GM19025 (cell line): ENCODE data around the gene DRGX.

Experiments
- ATAC-seq: cut with Tn5 transposase; IDR thresholded peaks from one replicate; pipeline ENCODE4 v1.9.1; 2021; ENCODE audit warnings: mild to moderate bottlenecking, low read depth, moderate library complexity; ENCODE audit not compliant: unreplicated experiment

Gene DRGX

DNA sequence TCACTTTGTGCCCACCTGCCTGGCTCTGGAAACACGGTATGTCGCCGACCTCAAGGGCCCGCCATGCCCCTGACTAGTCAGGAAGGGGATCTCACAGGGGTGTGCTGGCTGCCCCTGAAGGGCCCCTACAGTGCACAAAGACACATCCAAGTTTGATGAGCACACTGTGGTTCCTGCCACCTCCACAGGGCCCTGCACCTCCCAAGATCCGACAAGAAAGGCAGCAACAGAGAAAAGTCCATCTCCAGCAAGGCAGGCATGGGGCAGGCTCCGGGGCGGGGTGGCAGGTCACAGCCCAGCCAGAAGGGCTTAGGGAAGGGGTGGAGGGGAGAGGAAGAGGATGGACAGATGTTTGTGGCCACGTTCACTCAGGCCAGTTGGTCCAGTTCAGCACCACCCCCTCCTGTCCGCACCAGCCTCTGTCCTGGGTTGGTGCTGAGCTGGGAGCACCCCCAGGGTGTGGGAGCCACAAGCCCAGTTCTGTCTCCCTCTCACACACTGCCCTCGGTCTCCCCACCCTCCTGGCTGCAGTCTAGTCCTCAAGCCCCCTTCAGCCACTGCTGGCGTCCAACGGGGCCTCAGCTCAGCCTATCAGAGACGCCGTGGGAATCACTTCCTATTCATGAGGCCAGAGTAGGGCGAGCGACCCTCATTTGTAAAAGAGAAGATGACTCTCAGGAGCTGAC, 11.5 kb downstream of the DRGX start:
- ATAC-seq = no peak

DNA sequence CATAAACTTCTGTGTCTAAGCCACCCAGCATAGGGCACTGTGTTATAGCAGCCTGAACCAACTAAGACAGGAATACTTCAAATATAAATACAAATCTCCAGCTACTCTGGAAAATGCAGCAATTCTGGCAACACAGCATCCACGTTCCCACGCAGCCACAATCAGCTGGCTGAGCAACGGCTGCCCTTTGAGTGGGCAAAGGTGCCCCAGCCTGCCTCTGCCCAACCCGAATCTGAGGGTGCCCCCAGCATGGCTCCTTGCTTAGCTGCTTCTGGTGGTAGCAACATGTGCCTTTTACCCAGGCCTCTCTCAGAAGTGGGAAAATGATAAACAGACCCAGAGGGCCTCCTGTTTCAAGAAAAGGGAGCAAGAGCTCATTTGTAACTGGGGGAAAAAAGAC, 12.0 kb downstream of the DRGX start:
- no peak for ATAC-seq

DNA sequence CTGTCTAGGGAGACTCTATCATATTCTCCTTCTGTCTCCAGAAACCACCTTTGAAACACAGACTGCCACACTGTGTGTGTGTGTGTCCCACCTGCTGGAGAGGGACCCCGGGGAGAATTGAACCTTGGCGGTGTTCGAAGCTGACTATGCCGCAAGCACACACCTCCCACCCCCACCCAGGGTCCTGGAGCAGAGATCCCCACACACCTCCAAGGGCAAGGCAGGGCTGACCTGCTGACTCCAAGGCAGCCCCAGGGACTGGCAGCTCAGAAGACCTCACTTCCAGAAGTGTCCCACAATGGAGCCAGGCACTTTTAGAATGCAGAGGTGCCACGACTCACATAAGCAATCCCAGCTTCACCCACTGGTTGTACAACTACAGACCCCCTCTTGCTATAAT, 13.1 kb downstream of the DRGX start:
- ATAC-seq = no peak

DNA sequence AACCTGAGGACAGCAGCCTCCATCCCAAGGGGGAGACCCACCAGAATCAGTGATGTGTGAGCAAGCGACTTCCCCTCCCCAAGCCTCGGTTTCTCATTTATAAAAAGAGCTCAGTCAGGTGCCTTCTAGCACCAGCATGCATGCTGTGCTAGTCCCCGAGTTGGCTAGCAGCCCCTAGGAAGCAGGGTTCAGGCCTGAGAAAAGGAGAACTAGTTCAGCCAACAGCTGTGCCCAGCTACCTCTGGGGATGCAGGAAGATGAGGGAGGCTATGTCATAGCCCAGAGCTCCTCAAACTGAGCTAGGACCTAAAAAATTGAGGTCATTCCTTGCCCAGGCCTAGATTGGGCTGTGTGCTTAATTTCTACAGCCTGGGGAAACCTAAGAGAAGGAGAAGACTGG, 13.7 kb downstream of the DRGX start:
- ATAC-seq = no peak

DNA sequence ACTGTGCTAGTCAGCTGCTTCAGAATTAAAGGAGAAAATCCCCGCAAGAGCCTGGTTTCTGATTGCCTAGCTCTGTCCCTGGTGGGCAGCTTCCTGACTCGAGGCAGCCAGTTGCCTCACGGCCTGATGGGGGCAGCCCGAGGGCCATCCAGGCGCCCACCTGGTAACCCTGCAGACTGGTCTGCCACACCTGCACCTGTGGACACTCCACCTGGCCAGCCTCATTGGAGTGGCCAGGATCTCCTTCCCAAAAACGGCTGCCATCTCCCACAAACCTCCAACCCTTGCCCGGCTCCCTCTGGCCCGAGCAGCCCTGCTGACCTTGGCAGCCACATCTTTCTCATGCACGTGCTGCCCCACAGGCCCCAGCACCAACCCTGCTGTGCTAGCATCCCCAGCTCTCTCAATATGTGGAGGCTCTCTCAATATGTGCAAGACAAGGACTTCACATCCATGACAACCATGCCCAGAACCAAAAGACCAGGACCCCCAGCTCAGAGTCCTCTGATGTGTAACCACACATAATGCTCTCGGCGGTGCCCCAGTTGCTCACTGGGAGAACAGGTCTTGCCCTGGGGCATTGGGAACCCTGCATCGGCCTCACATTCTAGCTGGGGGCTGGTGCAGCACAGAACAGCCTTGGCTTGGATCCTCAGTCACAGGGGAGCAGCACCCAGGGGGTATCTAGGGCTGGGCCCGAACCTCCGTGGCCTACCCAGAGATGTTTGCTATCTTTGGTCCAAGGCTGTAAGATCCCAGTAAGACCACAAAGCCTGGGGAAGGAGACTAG, 14.6 kb downstream of the DRGX start:
- ATAC-seq = no peak

DNA sequence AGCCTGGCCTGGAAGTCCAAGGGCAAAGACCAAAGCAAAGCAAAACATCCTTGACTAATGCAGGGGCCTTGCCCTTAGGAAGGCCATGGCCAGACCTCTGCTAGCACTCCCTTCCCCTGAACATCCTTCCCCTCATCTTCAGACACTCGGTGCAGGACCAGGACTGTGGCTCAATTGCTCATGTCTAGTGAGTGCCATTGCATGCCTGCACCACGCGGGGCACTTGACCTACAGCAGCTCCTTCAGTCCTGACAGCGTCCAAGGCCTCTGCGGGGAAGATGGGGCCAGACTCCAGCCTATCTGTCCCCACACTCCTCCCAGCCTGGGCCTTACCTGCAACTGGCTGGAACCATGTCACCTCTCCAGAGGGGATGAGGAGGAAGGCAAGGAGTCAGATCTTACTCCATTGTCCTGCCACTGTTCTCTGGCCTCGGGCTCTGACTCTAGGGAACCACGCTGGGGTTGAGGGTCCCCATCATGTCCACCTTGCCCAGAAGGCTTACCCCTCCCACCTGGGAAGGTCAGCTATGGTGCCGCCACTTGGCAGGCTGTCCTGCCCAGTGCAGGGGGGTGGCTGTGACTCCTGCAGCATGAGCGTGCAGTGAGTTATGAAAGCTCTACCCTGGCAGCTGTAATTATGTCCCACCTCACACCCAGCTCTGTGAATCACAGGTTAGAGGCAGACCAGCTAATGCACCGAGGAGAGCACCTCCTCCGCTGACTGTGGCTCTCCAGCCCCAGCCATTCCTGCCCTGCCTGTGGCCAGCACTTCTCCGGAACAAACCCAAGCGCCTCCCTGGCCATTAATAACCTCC, 16.1 kb downstream of the DRGX start:
- no peak for ATAC-seq

DNA sequence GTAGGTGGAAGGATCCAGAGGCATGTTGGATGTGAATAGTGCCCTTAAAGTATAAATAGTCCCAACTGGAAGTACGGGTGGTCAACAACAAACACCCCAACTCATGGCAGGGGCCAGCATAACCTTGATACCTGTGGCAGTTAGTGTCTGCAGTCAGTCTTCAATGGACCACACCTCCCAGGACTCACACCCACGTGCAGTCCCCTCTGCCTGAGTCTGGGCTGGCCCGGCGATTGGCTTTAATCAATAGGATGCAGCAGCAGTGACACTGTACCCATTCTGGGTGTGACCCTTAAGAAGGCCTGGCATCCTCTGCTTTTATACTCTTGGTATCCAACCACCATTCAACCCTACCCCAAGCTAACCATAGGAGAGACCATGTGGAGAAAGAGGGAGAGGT, 18.6 kb downstream of the DRGX start:
- ATAC-seq = no peak

DNA sequence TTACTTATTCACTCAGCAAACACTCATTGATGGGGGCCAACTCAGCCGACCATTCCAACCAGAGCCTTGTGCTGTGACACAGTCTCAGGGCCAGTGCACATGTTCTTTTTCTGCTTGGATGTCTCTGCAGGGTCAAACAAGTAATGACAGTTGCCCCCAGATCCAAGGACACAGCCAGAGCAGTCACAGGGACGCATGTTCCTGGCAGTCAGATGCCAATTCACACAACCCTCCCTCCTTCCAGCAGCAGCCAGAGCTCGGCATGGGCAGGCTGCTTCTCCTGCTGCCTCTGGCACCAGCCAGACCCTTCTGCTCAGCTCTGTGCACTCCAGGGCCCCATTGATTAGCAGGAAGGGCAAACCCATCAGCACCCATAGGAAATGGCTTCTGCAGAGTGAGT, 20.3 kb downstream of the DRGX start:
- ATAC-seq = no peak

DNA sequence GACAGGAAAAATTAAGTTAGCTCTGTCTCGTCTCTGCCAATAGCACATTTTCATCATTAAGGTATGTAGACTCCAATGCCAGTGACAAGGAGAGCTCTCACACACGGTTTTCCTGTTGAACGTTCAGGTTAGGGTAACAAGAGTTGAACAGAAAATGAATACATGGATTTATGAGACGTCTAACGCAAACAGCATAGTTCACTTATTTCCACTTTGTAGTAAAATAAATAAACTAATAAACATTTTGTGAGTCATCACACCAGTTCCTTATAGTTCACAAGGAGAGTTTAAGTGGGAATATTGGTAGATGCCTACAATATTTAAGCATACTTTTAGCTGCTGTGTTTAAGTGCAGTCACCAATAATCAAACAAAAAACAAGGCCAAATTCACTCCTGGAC, 21.1 kb downstream of the DRGX start:
- ATAC-seq = no peak

DNA sequence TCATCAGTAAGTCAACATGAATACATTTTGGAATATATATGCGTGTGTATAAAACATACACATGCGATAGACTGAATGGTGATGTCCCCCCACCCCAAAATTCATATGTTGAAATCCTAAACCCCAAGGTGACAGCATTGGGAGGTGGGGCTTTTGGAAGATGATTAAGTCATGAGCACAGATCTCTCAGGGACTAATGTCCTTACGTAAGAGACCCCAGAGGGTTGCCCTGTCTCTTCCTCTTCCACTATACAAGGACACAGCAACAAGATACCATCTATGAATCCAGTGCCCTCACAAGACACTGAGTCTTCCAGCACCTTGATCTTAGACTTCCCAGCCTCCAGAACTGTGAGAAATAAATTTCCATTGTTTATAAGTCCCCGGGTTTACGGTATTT, 22.5 kb downstream of the DRGX start:
- ATAC-seq = no peak

DNA sequence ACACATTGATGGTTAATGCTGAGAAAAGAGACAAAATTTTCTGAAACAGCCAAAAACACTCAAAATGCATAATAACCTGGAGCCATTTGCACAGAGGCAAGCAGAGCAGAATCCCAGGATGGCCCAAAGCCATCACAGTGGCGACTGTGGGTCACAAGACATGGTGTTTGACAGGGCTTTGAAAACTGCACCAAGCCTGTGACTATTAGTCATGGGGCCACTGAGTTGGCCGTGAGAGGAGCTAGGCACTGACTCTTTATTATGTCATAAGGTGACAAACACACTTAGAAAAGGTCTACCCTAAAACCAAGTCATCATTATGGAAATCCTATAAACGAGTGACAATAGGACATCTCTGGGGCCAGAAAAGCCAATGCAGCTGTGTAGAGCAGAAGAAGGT, 23.9 kb downstream of the DRGX start:
- ATAC-seq = no peak

DNA sequence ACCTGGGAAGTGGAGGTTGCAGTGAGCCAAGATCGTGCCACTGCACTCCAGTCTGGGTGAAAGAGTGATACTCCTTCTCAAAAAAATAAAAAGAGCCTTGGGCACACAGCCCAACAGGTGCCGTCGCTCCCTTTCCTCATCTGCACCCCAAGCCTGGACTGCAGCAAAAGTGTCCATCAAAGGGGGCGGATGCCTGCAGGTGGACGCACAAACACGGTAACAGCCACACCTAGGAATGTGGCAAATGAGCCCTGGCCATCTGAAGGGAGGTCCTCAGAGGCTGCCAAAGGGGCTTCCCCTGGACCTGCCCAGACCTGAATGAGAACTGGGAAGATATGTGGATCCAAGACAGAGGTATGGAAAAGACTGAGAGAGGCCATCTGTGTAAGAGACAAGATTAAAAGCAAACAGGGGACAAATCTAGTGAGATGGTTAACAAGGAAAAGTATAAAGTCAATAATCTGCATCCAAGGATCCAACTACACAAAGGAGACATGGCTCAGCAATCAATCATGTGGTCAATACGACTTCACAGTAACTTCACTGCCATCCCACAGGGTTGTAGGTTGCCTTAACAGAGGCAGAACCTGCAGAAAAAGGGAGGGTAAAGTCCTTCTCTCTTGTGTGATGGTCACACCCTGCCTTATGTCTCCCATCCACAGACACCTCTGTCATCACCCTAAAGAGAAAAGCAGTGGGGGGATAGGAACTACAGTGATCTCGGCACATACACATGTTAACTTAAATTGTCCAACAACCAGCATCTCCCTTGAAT, 25.4 kb downstream of the DRGX start:
- no peak for ATAC-seq

DNA sequence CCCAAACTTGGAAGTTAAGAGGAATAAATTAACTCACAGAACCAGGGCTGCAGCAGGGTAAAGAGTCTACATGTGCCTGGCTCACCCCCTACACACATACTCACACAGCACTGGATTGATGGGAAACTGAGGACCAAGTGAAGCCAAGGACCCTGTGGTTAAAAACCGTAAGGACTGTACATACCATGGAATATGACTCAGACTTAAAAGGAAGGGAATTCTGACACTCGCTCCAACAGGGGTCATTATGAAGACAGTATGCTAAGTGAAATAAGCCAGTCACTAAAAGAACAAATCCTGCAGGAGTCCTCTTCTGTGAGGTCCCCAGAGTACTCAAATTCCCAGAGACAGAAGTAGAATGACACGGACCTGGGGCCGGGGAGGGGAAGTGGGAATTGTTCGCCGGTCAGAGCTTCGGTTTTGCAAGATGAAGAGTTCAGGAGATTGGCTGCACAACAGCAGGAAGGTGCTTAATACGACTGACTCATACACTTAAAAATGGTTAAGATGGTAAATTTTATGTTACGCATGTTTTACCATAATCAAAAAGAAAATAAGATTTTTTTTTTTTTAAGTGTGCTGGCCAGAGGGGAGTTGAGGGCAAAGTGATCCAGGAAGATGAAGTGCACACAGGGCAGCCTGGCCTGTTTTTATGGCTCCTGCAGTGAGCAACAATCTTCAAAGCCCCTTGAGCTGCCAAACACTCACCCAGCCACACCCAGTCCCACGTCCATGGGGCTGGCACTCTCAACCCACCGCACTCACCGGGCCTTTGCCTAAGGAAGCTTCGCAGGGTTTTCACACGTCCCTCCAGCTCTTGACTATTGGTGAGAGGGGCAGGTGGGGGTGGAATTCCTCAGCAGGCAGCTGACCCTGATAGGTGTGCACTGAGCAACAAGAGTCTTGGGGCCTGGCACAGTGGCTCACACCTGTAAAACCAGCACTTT, 26.4 kb downstream of the DRGX start:
- ATAC-seq = no peak

DNA sequence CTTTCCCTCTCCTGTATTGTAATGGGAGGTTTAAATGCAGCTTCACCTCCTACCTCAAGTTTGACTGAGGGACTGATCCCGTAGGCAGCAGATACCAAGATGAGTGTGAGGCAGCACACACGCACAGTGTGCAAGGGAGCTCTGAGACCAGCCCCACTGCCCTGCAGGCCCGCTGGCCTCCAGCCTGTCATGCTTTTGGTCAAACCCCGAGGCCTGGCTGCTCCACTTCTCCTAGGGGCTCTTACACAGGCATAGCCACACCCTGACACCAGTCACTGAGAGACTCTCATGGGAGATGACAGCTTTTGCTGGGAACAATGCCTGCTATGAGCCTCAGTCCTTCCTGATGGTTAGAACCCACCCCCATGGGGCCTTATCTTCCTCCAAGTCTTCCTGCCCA, 27.6 kb downstream of the DRGX start:
- no peak for ATAC-seq

DNA sequence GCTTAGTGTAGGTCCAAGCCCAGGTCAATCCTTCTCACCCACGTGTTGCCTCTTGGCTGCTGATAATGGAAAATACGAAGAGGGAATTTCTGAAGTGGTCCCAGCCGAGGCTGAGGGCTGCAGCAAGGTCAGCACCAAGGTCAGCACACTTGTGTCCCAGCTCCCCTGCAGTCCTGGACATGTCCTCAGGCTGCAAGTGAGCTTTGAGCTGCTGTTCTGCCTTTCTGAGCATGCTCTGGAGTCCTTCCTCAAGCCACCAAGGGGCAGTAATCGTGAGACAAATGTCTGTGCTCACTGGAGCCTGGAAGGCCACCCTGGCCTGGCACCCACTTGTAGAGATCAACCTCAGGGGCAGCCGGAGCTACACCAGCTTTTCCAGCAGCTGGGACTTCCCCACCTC, 28.3 kb downstream of the DRGX start:
- ATAC-seq = no peak

DNA sequence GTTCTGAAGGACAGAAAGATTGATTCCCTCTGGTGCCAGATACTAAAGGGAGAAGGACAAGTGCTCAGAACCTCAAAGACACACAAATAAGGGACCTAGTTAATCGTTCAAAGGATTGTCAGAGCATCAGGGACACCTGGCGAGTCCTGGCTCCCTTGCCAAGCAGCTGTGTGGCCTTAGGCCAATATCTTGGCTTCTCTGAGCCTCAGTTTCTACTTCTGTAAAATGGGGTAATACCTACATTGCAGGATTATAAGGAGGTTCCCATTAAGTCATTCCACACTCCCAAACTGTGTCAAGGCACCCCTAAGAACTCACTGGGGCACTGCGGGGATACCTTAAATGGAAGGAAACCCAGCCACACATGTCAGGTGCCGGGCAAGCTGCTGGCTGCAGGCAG, 29.4 kb downstream of the DRGX start:
- ATAC-seq = no peak

DNA sequence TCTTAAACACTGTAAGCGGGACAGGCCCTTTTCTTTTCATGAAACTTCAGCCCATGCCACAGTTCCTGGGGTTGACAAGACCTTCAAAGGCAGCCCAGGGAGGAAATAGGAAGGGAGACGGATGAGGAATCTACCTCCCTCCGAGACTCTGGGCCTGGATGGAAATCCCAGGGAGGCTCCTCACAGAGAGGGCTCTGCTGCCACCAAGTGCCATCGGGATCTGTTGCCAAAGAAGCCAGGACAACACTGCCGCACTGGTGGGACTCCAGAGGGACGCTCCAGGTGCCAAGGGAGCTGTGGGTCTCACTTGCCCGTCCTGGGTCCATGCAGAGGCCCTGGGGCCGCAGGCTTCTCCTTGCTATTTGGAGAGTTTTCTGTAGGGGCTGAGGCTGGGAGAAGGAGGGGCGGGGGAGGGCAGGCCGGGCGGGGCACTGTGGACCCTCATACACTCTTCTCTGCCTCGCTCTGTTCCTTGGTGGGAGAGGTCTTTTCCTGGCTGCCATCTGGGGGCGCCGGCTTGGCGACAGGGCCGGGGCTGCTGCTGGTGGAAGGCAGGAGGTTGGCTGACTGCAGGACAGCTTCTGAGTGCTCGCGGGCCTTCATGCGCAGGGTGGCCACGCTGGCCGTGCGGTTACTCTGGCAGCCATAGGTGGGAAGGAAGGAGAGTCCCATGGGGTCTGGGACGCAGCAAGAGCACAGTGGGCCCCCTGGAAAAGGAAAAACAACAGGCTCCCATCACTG, 30.0 kb downstream of the DRGX start:
- no peak for ATAC-seq

DNA sequence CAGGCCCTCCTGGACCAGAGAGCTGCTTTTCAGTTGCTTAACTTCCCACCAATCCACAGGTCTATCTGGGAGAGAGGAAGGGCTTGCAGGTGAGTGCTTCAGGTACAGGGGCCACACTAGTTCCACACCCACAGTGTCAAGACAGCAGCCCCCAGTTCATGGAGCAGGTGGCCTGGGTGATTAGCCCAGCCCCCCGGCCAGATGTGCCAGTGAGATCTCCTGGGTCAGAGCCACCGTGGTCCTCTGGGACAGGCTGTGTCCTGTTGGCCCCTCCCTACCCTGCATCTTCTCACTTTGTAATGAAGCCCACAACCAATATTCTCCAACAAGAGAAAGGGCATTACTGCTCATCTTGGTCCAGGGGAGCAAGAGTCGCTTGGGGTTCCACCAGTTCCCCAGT, 30.6 kb downstream of the DRGX start:
- ATAC-seq = no peak

DNA sequence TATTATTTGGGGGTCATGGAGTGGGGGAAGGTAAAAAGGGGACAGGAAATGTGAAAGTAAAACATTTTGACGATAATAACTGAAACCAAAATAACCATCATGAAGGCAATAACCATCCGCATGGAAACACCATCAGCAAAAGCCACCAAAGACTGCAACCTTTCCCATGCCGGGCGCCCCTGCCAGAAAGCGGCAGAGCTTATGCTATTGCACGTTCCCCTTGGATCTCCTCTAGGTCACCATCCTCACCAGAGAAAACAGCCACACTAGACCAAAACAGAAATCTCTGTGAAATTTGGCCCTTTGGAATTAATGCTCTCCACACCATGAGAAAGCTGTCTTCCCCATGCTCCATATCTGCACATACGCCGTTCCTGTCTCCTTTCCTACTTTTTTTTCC, 31.1 kb downstream of the DRGX start:
- no peak for ATAC-seq
